ENCODE results near the gene OR10C1. TPM values are rescaled to one million over a fixed set of nuclear protein-coding genes. Genes with fewer than 3 reads are reported as not detected.

OR10C1 gene
- polyA plus RNA-seq, 2 of the 4 experiments (the other 2 are of a cell fraction), result not detected

GRCh38 chr6:29490552-29490951 lies 51.4 kb downstream of the OR10C1 start:
- no peak overlapping the region for H3K4me2 ChIP-seq
- H3K27ac ChIP-seq, result no peak overlapping the region
- DNase-seq (ENCODE audit: low read depth in 1 of 2, low spot score in 1 of 2) (no peak), ATAC-seq (no peak), FAIRE-seq (no peak)
- H3K4me1 ChIP-seq, result no peaks in the 10 kb centered on the region
- 38% methylated on average over 2 of the region's 2 CpGs for WGBS (ENCODE audit: missing lambda C conversion rate)
- POLR2A ChIA-PET, result no interaction called here
- no peak overlapping the region for H3K4me3 ChIP-seq
- H3K9me3 ChIP-seq, result no peaks in the 10 kb centered on the region
- TF ChIP-seq BHLHE40 (IDR thresholded peaks at IDR 0.05; ENCODE audit: low read depth, low read length) (no peak), MYC (IDR thresholded peaks at IDR 0.05; ENCODE audit: borderline replicate concordance, low read length) (no peak), RARB (CRISPR knock-in tag; IDR thresholded peaks at IDR 0.05) (no peak), RNF2 (IDR thresholded peaks at IDR 0.05; ENCODE audit: borderline replicate concordance, low read depth) (no peak), MAZ (IDR thresholded peaks at IDR 0.05; ENCODE audit: borderline replicate concordance, low read depth, low read length) (no peak), HEYL (CRISPR knock-in tag; IDR thresholded peaks at IDR 0.05) (no peak), SMC3 (IDR thresholded peaks at IDR 0.05) (no peak), JUN (IDR thresholded peaks at IDR 0.05) (no peak), RAD21 (conservative IDR thresholded peaks at IDR 0.05 in 1 of 2, IDR thresholded peaks at IDR 0.05 in 1 of 2) (no peak), SREBF2 (IDR thresholded peaks at IDR 0.05) (no peak), POLR2AphosphoS2 (conservative IDR thresholded peaks at IDR 0.05; ENCODE audit: low read length) (no peak), CHD4 (IDR thresholded peaks at IDR 0.05; ENCODE audit: borderline replicate concordance) (no peak), PHF8 (IDR thresholded peaks at IDR 0.05; ENCODE audit: borderline replicate concordance, low read depth) (no peak), ATOH8 (CRISPR knock-in tag; IDR thresholded peaks at IDR 0.05; ENCODE audit: low read depth) (no peak), ELK1 (IDR thresholded peaks at IDR 0.05; ENCODE audit: low read depth, low read length) (no peak), EHF (CRISPR knock-in tag; IDR thresholded peaks at IDR 0.05) (no peak), TFCP2L1 (CRISPR knock-in tag; IDR thresholded peaks at IDR 0.05) (no peak), CHD2 (IDR thresholded peaks at IDR 0.05; ENCODE audit: low read length, partially characterized antibody) (no peak), MAX (IDR thresholded peaks at IDR 0.05) (no peak), ZC3H11A (IDR thresholded peaks at IDR 0.05) (no peak)
- CTCF ChIA-PET, result no interaction called here

Other genes with a start within 250 kb of the OR10C1 start
- gene OR14J1, start 137.6 kb upstream of the OR10C1 start, polyA plus RNA-seq (2011; rRNA removed), result not detected in 2 replicates
- gene OR14J1, start 137.6 kb upstream of the OR10C1 start, polyA plus RNA-seq (2017; fragmentation: RNase III; extraction: RNeasy Plus Mini Kit Qiagen cat#74134 plus additional on column Dnase treatment), result not detected in 3 replicates
- not detected in 2 replicates for gene OR5V1, start 70.4 kb upstream of the OR10C1 start, polyA plus RNA-seq (2011; rRNA removed)
- gene OR5V1, start 70.4 kb upstream of the OR10C1 start, polyA plus RNA-seq (2017; fragmentation: RNase III; extraction: RNeasy Plus Mini Kit Qiagen cat#74134 plus additional on column Dnase treatment), result not detected in 3 replicates
- gene OR12D3, start 64.0 kb upstream of the OR10C1 start, polyA plus RNA-seq (2011; rRNA removed), result not detected in 2 replicates
- gene OR12D3, start 64.0 kb upstream of the OR10C1 start, polyA plus RNA-seq (2017; fragmentation: RNase III; extraction: RNeasy Plus Mini Kit Qiagen cat#74134 plus additional on column Dnase treatment), result not detected in 3 replicates
- not detected in 2 replicates for gene OR12D2, start 43.7 kb upstream of the OR10C1 start, polyA plus RNA-seq (2011; rRNA removed)
- gene OR12D2, start 43.7 kb upstream of the OR10C1 start, polyA plus RNA-seq (2017; fragmentation: RNase III; extraction: RNeasy Plus Mini Kit Qiagen cat#74134 plus additional on column Dnase treatment), result not detected in 3 replicates
- gene OR12D1, start 24.4 kb upstream of the OR10C1 start, polyA plus RNA-seq (2011; rRNA removed), result not detected in 2 replicates
- not detected in 3 replicates for gene OR12D1, start 24.4 kb upstream of the OR10C1 start, polyA plus RNA-seq (2017; fragmentation: RNase III; extraction: RNeasy Plus Mini Kit Qiagen cat#74134 plus additional on column Dnase treatment)
- gene OR11A1, start 17.8 kb downstream of the OR10C1 start, polyA plus RNA-seq (2011; rRNA removed), result not detected in 2 replicates
- not detected in 3 replicates for gene OR11A1, start 17.8 kb downstream of the OR10C1 start, polyA plus RNA-seq (2017; fragmentation: RNase III; extraction: RNeasy Plus Mini Kit Qiagen cat#74134 plus additional on column Dnase treatment)
- gene OR2H1, start 17.8 kb downstream of the OR10C1 start, polyA plus RNA-seq (2011; rRNA removed), result not detected in 2 replicates
- not detected in 3 replicates for gene OR2H1, start 17.8 kb downstream of the OR10C1 start, polyA plus RNA-seq (2017; fragmentation: RNase III; extraction: RNeasy Plus Mini Kit Qiagen cat#74134 plus additional on column Dnase treatment)
- not detected in 2 replicates for gene MAS1L, start 48.6 kb downstream of the OR10C1 start, polyA plus RNA-seq (2011; rRNA removed)
- not detected in 3 replicates for gene MAS1L, start 48.6 kb downstream of the OR10C1 start, polyA plus RNA-seq (2017; fragmentation: RNase III; extraction: RNeasy Plus Mini Kit Qiagen cat#74134 plus additional on column Dnase treatment)
- 0.19 and 0.30 TPM in 2 replicates for gene UBD, start 120.4 kb downstream of the OR10C1 start, polyA plus RNA-seq (2011; rRNA removed)
- 0.41 to 1.2 TPM (median 0.69 TPM) in 3 replicates for gene UBD, start 120.4 kb downstream of the OR10C1 start, polyA plus RNA-seq (2017; fragmentation: RNase III; extraction: RNeasy Plus Mini Kit Qiagen cat#74134 plus additional on column Dnase treatment)
- not detected in 2 replicates for gene OR2H2, start 145.8 kb downstream of the OR10C1 start, polyA plus RNA-seq (2011; rRNA removed)
- not detected in 3 replicates for gene OR2H2, start 145.8 kb downstream of the OR10C1 start, polyA plus RNA-seq (2017; fragmentation: RNase III; extraction: RNeasy Plus Mini Kit Qiagen cat#74134 plus additional on column Dnase treatment)
- 6.8 and 11.0 TPM in 2 replicates for gene GABBR1, start 193.9 kb downstream of the OR10C1 start, polyA plus RNA-seq (2011; rRNA removed)
- gene GABBR1, start 193.9 kb downstream of the OR10C1 start, polyA plus RNA-seq (2017; fragmentation: RNase III; extraction: RNeasy Plus Mini Kit Qiagen cat#74134 plus additional on column Dnase treatment), result 8.2 to 9.7 TPM (median 9.0 TPM) in 3 replicates
- not detected in 2 replicates for gene MOG, start 217.8 kb downstream of the OR10C1 start, polyA plus RNA-seq (2011; rRNA removed)
- gene MOG, start 217.8 kb downstream of the OR10C1 start, polyA plus RNA-seq (2017; fragmentation: RNase III; extraction: RNeasy Plus Mini Kit Qiagen cat#74134 plus additional on column Dnase treatment), result not detected in 3 replicates
- gene ZFP57, start 241.8 kb downstream of the OR10C1 start, polyA plus RNA-seq (2011; rRNA removed), result 0.07 and 0.08 TPM in 2 replicates
- not detected in 3 replicates for gene ZFP57, start 241.8 kb downstream of the OR10C1 start, polyA plus RNA-seq (2017; fragmentation: RNase III; extraction: RNeasy Plus Mini Kit Qiagen cat#74134 plus additional on column Dnase treatment)